ENCODE results near the gene VWA2.

- TF ChIP-seq CTCF (IDR thresholded peaks at IDR 0.05): no peak
- no peak for TF ChIP-seq POLR2A (IDR thresholded peaks at IDR 0.05)
These were observed 50.0 kb downstream of the VWA2 start for GRCh38 chr10:114289096-114289436.
